ENCODE results near the gene KSR1. TPM values are rescaled to one million over a fixed set of nuclear protein-coding genes. Genes with fewer than 3 reads are reported as not detected.

KSR1 gene
- polyA plus RNA-seq, 1 donor from 2014 or later, result 9.2 TPM

GRCh38 chr17:27413792-27414191 is 42.5 kb upstream of the KSR1 start:
- H2AFZ ChIP-seq (ENCODE audit: low read depth, low read length), result no peak overlapping the region
- H3K36me3 ChIP-seq (ENCODE audit: insufficient read depth, low read length), result no peaks in the 10 kb centered on the region
- no peaks in the 10 kb centered on the region for H3F3A ChIP-seq (ENCODE audit: insufficient read depth, low read length, poor library complexity, severe bottlenecking)
- no peak overlapping the region for H3K27ac ChIP-seq (ENCODE audit: low read length)
- H3K9ac ChIP-seq (ENCODE audit: low read length), result no peak overlapping the region
- H3K9me3 ChIP-seq (ENCODE audit: low read length), result no peaks in the 10 kb centered on the region
- no peaks in the 10 kb centered on the region for H3K9me2 ChIP-seq (ENCODE audit: insufficient read depth, low read length)
- no peak for TF ChIP-seq CTCF (IDR thresholded peaks at IDR 0.05; ENCODE audit: poor library complexity, severe bottlenecking)
- TF ChIP-seq EZH2 (IDR thresholded peaks at IDR 0.05; ENCODE audit: borderline replicate concordance, insufficient read depth, low read length, poor library complexity, severe bottlenecking), result no peak
- H3K27me3 ChIP-seq (ENCODE audit: insufficient read depth, low read depth, low read length), result no peaks in the 10 kb centered on the region
- no peak overlapping the region for H3K4me2 ChIP-seq (ENCODE audit: low read length)
- H3K4me3 ChIP-seq (ENCODE audit: low read length), result no peak overlapping the region
- no peaks in the 10 kb centered on the region for H4K20me1 ChIP-seq (ENCODE audit: insufficient read depth)
- H3K79me2 ChIP-seq (replicated peaks; ENCODE audit: insufficient read depth, low read length), result no peaks in the 10 kb centered on the region

- no peaks in the 10 kb centered on the region for H3K27me3 ChIP-seq (ENCODE audit: insufficient read depth, low read depth, low read length)
- no peak overlapping the region for H3K27ac ChIP-seq (ENCODE audit: low read length)
- no peak overlapping the region for H3K9ac ChIP-seq (ENCODE audit: low read length)
- no peaks in the 10 kb centered on the region for H3K9me3 ChIP-seq (ENCODE audit: low read length)
- H3K36me3 ChIP-seq (ENCODE audit: insufficient read depth, low read length), result no peaks in the 10 kb centered on the region
- H2AFZ ChIP-seq (ENCODE audit: low read depth, low read length), result no peak overlapping the region
- H3K4me3 ChIP-seq (ENCODE audit: low read length), result no peak overlapping the region
- TF ChIP-seq RAD21 (conservative IDR thresholded peaks at IDR 0.05), result no peak
- TF ChIP-seq REST (IDR thresholded peaks at IDR 0.05; ENCODE audit: borderline replicate concordance), result no peak
- no peak for TF ChIP-seq CTCF (IDR thresholded peaks at IDR 0.05; ENCODE audit: poor library complexity, severe bottlenecking)
- TF ChIP-seq EZH2 (IDR thresholded peaks at IDR 0.05; ENCODE audit: borderline replicate concordance, insufficient read depth, low read length, poor library complexity, severe bottlenecking), result no peak
- no peak for TF ChIP-seq SMC3 (conservative IDR thresholded peaks at IDR 0.05; ENCODE audit: poor library complexity)
- no peak for TF ChIP-seq TAF1 (IDR thresholded peaks at IDR 0.05; ENCODE audit: low read depth)
- TF ChIP-seq POLR2AphosphoS5 (IDR thresholded peaks at IDR 0.05), result no peak
- no peaks in the 10 kb centered on the region for H4K20me1 ChIP-seq (ENCODE audit: insufficient read depth)
- H3K9me2 ChIP-seq (ENCODE audit: insufficient read depth, low read length), result no peaks in the 10 kb centered on the region
- no peaks in the 10 kb centered on the region for H3K79me2 ChIP-seq (replicated peaks; ENCODE audit: insufficient read depth, low read length)
- H3K4me2 ChIP-seq (ENCODE audit: low read length), result no peak overlapping the region
- H3F3A ChIP-seq (ENCODE audit: insufficient read depth, low read length, poor library complexity, severe bottlenecking), result no peaks in the 10 kb centered on the region
Observed at GRCh38 chr17:27414271-27414670, 42.0 kb upstream of the KSR1 start.
